Endothelial cell of umbilical vein (primary cell): ENCODE data around the gene LHX4. TPM values are rescaled to one million over a fixed set of nuclear protein-coding genes. Genes with fewer than 3 reads are reported as not detected.

Source experiments
- BruUV-seq: library from RNA; stranded (reverse); fragments of 400-500 nt; replicated peaks from 2 replicates; lab custom pipeline; 2021; lab: Mats Ljungman, UMichigan
- CTCF ChIA-PET: fragments of 300-600, 350-600 bp; sonication (Branson Sonifier 250); formaldehyde crosslinking; loops from one replicate; lab custom pipeline; 2021; ENCODE audit warnings: antibody characterized with exemption, inconsistent platforms; lab: Charles Lee
- POLR2A ChIA-PET: fragments of 300-600, 350-600 bp; sonication (Branson Sonifier 250); formaldehyde crosslinking; loops from one replicate; lab custom pipeline; 2021; ENCODE audit warnings: antibody characterized with exemption, inconsistent platforms; lab: Charles Lee
- DNase-seq: peaks from one replicate; pipeline ENCODE4 v3.0.0-alpha.2; 2011; ENCODE audit warnings: low read depth, low spot score
- FAIRE-seq: peaks from 2 replicates; lab custom pipeline; 2011; peaks lifted over from hg19 to GRCh38; lab: Jason Lieb, UNC
- H2AFZ ChIP-seq: 2 replicates; pipeline ENCODE4 v1.6.0; 2012; ENCODE audit warnings: low read depth, low read length, control low read depth, inconsistent platforms
- H3K27ac ChIP-seq: 2 replicates; pipeline ENCODE4 v1.5.1; 2011; ENCODE audit warnings: low read depth, mild to moderate bottlenecking, control low read depth, low read length, moderate library complexity; ENCODE audit not compliant: insufficient read depth
- H3K27me3 ChIP-seq, 2 experiments: 2 replicates each; pipeline versions ENCODE4 v1.6.0 to v1.6.1; 2011; ENCODE audit warnings: low read length in 2 of 2, mixed read lengths in 1 of 2; ENCODE audit not compliant: control insufficient read depth in 2 of 2, insufficient read depth in 2 of 2
- H3K36me3 ChIP-seq, 2 experiments: 2 replicates in 1 of 2; 3 replicates in 1 of 2; pipeline ENCODE4 v1.5.1; 2011; ENCODE audit warnings: low read length in 2 of 2, mild to moderate bottlenecking in 1 of 2, moderate library complexity in 1 of 2; ENCODE audit not compliant: control insufficient read depth in 2 of 2, insufficient read depth in 2 of 2; ENCODE audit errors: extremely low read depth in 1 of 2
- H3K4me1 ChIP-seq: 3 replicates; pipeline ENCODE4 v1.5.1; 2011; ENCODE audit warnings: mild to moderate bottlenecking, low read length; ENCODE audit not compliant: control insufficient read depth, insufficient read depth; ENCODE audit errors: extremely low read depth
- H3K4me2 ChIP-seq: 2 replicates; pipeline ENCODE4 v1.6.1; 2011; ENCODE audit warnings: low read length, control low read depth, mixed read lengths; ENCODE audit not compliant: insufficient read depth
- H3K4me3 ChIP-seq, 3 experiments: fragments of 200-600 bp in 1 of 3; sonication (generic), shearing (Covaris generic) in 1 of 3; replicated peaks in 1 of 3; 2 replicates each; pipeline ENCODE4 v1.5.1; 2011 to 2016; ENCODE audit warnings: control low read depth in 3 of 3, low read length in 3 of 3, mild to moderate bottlenecking in 2 of 3, inconsistent platforms in 1 of 3, low read depth in 1 of 3, moderate library complexity in 1 of 3; ENCODE audit not compliant: insufficient read depth in 1 of 3
- H3K79me2 ChIP-seq: 2 replicates; pipeline ENCODE4 v1.6.0; 2012; ENCODE audit warnings: low read length, inconsistent platforms; ENCODE audit not compliant: control insufficient read depth, insufficient read depth
- H3K9ac ChIP-seq: replicated peaks from 2 replicates; pipeline ENCODE3; 2011; ENCODE audit warnings: low read length, control low read depth; ENCODE audit not compliant: insufficient read depth; ENCODE audit errors: extremely low read depth
- H3K9me1 ChIP-seq: replicated peaks from 3 replicates; pipeline ENCODE4 v1.6.0; 2011; ENCODE audit warnings: mild to moderate bottlenecking, low read length; ENCODE audit not compliant: control insufficient read depth, insufficient read depth; ENCODE audit errors: extremely low read depth
- H3K9me3 ChIP-seq: replicated peaks from 2 replicates; pipeline ENCODE4 v1.5.1; 2012; ENCODE audit warnings: low read length, inconsistent platforms; ENCODE audit not compliant: control insufficient read depth, insufficient read depth
- H4K20me1 ChIP-seq: replicated peaks from 2 replicates; pipeline ENCODE3; 2011; ENCODE audit warnings: mild to moderate bottlenecking, low read length; ENCODE audit not compliant: control insufficient read depth, insufficient read depth; ENCODE audit errors: extremely low read depth
- CTCF ChIP-seq, 2 donors: IDR thresholded peaks; 1 replicate in 1 of 2; 2 replicates in 1 of 2; pipeline ENCODE4 v1.5.1; 2011; ENCODE audit warnings: low read length in 2 of 2, mild to moderate bottlenecking in 2 of 2, moderate library complexity in 2 of 2, control low read depth in 1 of 2, inconsistent platforms in 1 of 2, low read depth in 1 of 2; ENCODE audit not compliant: insufficient read depth in 1 of 2; ENCODE audit errors: extremely low read depth in 1 of 2
- EZH2 ChIP-seq: IDR thresholded peaks from 2 replicates; pipeline ENCODE4 v1.6.1; 2012; ENCODE audit warnings: borderline replicate concordance, low read depth, mild to moderate bottlenecking, moderate library complexity, low read length, inconsistent platforms; ENCODE audit not compliant: severe bottlenecking
- FOS ChIP-seq: IDR thresholded peaks from 2 replicates; pipeline ENCODE4 v1.6.1; 2011; ENCODE audit warnings: mild to moderate bottlenecking, low read length, moderate library complexity, borderline replicate concordance; ENCODE audit not compliant: insufficient read depth
- GATA2 ChIP-seq: IDR thresholded peaks from 2 replicates; pipeline ENCODE4 v1.7.0; 2011; ENCODE audit warnings: low read depth, mild to moderate bottlenecking, moderate library complexity, mixed read lengths, low read length; ENCODE audit not compliant: insufficient read length, insufficient read depth
- JUN ChIP-seq: IDR thresholded peaks from 2 replicates; pipeline ENCODE4 v1.6.1; 2011; ENCODE audit warnings: borderline replicate concordance, low read depth; ENCODE audit not compliant: insufficient read length, insufficient read depth
- MAX ChIP-seq: IDR thresholded peaks from 2 replicates; pipeline ENCODE4 v1.6.1; 2011; ENCODE audit not compliant: insufficient read depth, insufficient read length
- MYC ChIP-seq: IDR thresholded peaks from one replicate; pipeline ENCODE4 v1.6.1; 2011; ENCODE audit warnings: mild to moderate bottlenecking, low read depth, low read length
- POLR2A ChIP-seq: IDR thresholded peaks from 2 replicates; pipeline ENCODE4 v1.6.1; 2012; ENCODE audit warnings: low read depth, mild to moderate bottlenecking, control low read depth, low read length
- POLR2AphosphoS5 ChIP-seq: IDR thresholded peaks from 2 replicates; pipeline ENCODE4 v1.6.1; 2012; ENCODE audit warnings: low read depth, mild to moderate bottlenecking, control low read depth, low read length, moderate library complexity; ENCODE audit not compliant: insufficient read depth
- dilution Hi-C: fragments of 300-500 bp; cut with MboI; formaldehyde crosslinking; loops from one replicate; pipeline ENCODE4 v1.15.0; 2019; ENCODE audit warnings: low sequenced_read_pairs; ENCODE audit not compliant: extremely low pct_ligation_motif_present
- intact Hi-C: fragments of 100-400 bp; cut with micrococcal nuclease; formaldehyde crosslinking; loops from one replicate; pipeline ENCODE4 v1.10.0; 2022
- polyA plus RNA-seq, 4 experiments: library from polyadenylated mRNA; depleted of rRNA in 3 of 4; stranded (reverse) in 3 of 4; unstranded in 1 of 4; fragments of >200 nt; gene quantifications; 2 replicates each; pipeline versions ENCODE4 v1.2.1 to v1.2.3, GENCODE V29; 2011 to 2012; ENCODE audit warnings: missing spikeins in 1 of 4
- total RNA-seq: library from RNA; stranded (reverse); gene quantifications from 2 replicates; pipeline ENCODE4 v1.2.3, GENCODE V29; 2021

Gene LHX4
- total and polyA plus RNA-seq, 2 donors (not counting 3 experiments of a cell fraction or from before 2014, with no cell fraction given), result not detected

GRCh38 chr1:180295999-180296398 lies 65.9 kb downstream of the LHX4 start:
- Histone ChIP-seq H2AFZ (no peak overlapping the region), H3K4me3 (no peak overlapping the region), H3K36me3 (no peaks in the 10 kb centered on the region), H3K4me1 (no peaks in the 10 kb centered on the region), H4K20me1 (no peaks in the 10 kb centered on the region), H3K27ac (no peak overlapping the region), H3K9me3 (no peaks in the 10 kb centered on the region), H3K27me3 (no peaks in the 10 kb centered on the region), H3K4me2 (no peak overlapping the region), H3K9ac (no peak overlapping the region), H3K79me2 (no peaks in the 10 kb centered on the region), H3K9me1 (no peaks in the 10 kb centered on the region)
- no TSS peak for BruUV-seq
- ChIA-PET CTCF (no interaction called here), POLR2A (no interaction called here)
- dilution Hi-C loops (no loop called here), intact Hi-C loops (no loop called here)
- FAIRE-seq (no peak), DNase-seq (no peak)
- TF ChIP-seq POLR2AphosphoS5, result no peak
- TF ChIP-seq FOS, result no peak
- no peak for TF ChIP-seq JUN
- no peak for TF ChIP-seq MYC
- no peak for TF ChIP-seq GATA2
- TF ChIP-seq MAX, result no peak
- no peak for TF ChIP-seq POLR2A
- TF ChIP-seq CTCF (IDR thresholded peaks at IDR 0.05; ENCODE audit: extremely low read depth in 1 of 2, insufficient read depth in 1 of 2, low read depth in 1 of 2, low read length in 2 of 2), result no peak
- no peak for TF ChIP-seq EZH2
